ENCODE results near the gene ATP9B. TPM values are rescaled to one million over a fixed set of nuclear protein-coding genes. Genes with fewer than 3 reads are reported as not detected.

Gene ATP9B
- total RNA-seq, 1 donor from 2014 or later, result 12.6 TPM

DNA sequence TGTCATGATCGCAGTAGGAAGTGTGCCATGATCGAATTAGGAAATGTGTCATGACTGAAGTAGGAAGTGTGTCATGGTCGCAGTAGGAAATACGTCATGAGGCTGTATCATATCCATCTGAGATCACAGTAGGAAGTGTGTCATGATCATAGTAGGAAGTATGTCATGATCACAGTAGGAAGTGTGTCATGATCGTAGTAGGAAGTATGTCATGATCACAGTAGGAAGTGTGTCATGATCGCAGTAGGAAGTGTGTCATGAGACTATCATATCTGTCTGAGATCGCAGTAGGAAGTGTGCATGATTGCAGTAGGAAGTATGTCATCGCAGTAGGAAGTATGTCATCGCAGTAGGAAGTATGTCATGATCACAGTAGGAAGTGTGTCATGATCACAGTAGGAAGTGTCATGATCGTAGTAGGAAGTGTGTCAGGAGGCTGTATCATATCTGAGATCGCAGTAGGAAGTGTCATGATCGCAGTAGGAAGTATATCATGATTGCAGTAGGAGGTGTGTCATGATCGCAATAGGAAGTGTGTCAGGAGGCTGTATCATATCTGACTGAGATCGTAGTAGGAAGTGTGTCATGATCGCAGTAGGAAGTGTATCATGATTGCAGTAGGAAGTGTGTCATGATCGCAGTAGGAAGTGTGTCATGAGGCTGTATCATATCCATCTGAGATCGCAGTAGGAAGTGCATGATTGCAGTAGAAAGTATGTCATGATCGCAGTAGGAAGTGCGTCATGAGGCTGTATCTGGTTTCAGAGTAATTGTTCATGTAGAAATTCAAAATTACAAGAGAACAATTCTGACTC, 270.1 kb downstream of the ATP9B start:
- Histone ChIP-seq H3K27me3 (ENCODE audit: low read depth) (no peaks in the 10 kb centered on the region), H3K4me3 (no peak overlapping the region), H3K4me1 (peaks cover 6% of the 10 kb centered on the region), H3K9me3 (replicated peaks) (no peaks in the 10 kb centered on the region), H3K36me3 (peaks cover 33% of the 10 kb centered on the region), H3K27ac (replicated peaks) (no peak overlapping the region)
- intact Hi-C loops (cut with micrococcal nuclease), result no loop called here
- DNase-seq, result no peak
- TF ChIP-seq, protein P1, sequence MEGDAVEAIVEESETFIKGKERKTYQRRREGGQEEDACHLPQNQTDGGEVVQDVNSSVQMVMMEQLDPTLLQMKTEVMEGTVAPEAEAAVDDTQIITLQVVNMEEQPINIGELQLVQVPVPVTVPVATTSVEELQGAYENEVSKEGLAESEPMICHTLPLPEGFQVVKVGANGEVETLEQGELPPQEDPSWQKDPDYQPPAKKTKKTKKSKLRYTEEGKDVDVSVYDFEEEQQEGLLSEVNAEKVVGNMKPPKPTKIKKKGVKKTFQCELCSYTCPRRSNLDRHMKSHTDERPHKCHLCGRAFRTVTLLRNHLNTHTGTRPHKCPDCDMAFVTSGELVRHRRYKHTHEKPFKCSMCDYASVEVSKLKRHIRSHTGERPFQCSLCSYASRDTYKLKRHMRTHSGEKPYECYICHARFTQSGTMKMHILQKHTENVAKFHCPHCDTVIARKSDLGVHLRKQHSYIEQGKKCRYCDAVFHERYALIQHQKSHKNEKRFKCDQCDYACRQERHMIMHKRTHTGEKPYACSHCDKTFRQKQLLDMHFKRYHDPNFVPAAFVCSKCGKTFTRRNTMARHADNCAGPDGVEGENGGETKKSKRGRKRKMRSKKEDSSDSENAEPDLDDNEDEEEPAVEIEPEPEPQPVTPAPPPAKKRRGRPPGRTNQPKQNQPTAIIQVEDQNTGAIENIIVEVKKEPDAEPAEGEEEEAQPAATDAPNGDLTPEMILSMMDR (IDR thresholded peaks at IDR 0.05; ENCODE audit: borderline replicate concordance), result no peak

DNA sequence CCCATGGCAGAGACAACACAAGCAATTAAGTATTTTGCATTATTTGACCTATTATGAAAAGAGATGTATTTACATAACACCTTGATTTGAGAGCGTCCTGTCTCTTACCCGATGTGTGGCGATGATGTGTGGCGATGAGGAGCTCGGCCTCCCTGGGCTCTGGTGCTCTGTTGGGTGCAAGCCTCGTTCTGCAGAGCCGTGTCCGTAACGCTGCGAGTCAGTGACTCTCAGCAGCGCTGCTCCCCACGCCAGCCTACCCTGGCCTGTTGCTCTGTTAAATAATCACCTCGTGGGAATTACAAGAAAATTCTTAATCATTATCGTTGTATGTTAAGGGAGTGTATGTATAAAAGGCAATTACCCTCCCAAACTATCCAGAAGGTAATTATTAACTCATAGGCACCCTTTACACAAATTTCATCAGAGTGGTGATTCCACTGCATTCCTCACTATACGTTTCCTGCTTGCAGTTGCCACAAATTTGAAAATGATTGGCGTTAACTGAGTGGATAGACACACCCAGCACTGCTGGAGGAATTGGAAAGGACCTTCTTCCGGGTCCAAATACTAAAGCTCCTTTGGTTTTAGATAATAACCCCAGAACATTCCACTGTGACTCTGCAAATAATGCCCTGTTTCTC, 274.5 kb downstream of the ATP9B start:
- intact Hi-C loops (cut with micrococcal nuclease), result no loop called here
- peaks cover 56% of the 10 kb centered on the region for H3K36me3 ChIP-seq
- TF ChIP-seq, protein P1 (IDR thresholded peaks at IDR 0.05; ENCODE audit: borderline replicate concordance), result no peak
- no peaks in the 10 kb centered on the region for H3K9me3 ChIP-seq (replicated peaks)
- no peak overlapping the region for H3K4me3 ChIP-seq
- H3K4me1 ChIP-seq, result no peaks in the 10 kb centered on the region
- H3K27me3 ChIP-seq (ENCODE audit: low read depth), result no peaks in the 10 kb centered on the region
- DNase-seq, result no peak
- no peak overlapping the region for H3K27ac ChIP-seq (replicated peaks)

GRCh38 chr18:79344208-79344581, 275.0 kb downstream of the ATP9B start:
- Histone ChIP-seq H3K4me1 (no peaks in the 10 kb centered on the region), H3K36me3 (peaks cover 53% of the 10 kb centered on the region), H3K27ac (replicated peaks) (no peak overlapping the region), H3K9me3 (replicated peaks) (no peaks in the 10 kb centered on the region), H3K4me3 (no peak overlapping the region), H3K27me3 (ENCODE audit: low read depth) (no peaks in the 10 kb centered on the region)
- TF ChIP-seq, protein P1 (IDR thresholded peaks at IDR 0.05; ENCODE audit: borderline replicate concordance), result no peak
- intact Hi-C loops (cut with micrococcal nuclease), result no loop called here
- no peak for DNase-seq

GRCh38 chr18:79345366-79345765, 276.2 kb downstream of the ATP9B start:
- no peaks in the 10 kb centered on the region for H3K4me1 ChIP-seq
- H3K27ac ChIP-seq (replicated peaks), result no peak overlapping the region
- H3K9me3 ChIP-seq (replicated peaks), result no peaks in the 10 kb centered on the region
- H3K36me3 ChIP-seq, result peaks cover 62% of the 10 kb centered on the region
- DNase-seq, result no peak
- no peak overlapping the region for H3K4me3 ChIP-seq
- TF ChIP-seq, protein P1 (IDR thresholded peaks at IDR 0.05; ENCODE audit: borderline replicate concordance), result no peak
- no peaks in the 10 kb centered on the region for H3K27me3 ChIP-seq (ENCODE audit: low read depth)
- intact Hi-C loops (cut with micrococcal nuclease), result no loop called here

DNA sequence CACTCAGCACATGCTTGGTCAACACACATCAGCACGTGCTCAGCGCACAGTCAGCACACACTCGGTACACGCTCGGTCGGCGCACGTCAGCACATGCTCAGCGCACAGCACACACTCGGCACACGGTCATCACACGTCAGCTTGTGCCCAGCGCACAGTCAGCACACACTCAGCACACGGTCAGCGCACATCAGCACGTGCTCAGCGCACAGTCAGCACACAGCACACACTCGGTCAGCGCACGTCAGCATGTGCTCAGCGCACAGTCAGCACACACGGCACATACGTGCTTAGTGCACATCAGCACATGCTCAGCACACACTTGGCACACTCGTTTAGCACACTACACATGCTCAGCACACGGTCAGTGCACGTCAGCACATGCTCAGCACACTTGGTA, 276.8 kb downstream of the ATP9B start:
- H3K27ac ChIP-seq (replicated peaks), result no peak overlapping the region
- H3K9me3 ChIP-seq (replicated peaks), result no peaks in the 10 kb centered on the region
- no peaks in the 10 kb centered on the region for H3K4me1 ChIP-seq
- H3K4me3 ChIP-seq, result no peak overlapping the region
- DNase-seq, result no peak
- intact Hi-C loops (cut with micrococcal nuclease), result no loop called here
- H3K36me3 ChIP-seq, result peaks cover 62% of the 10 kb centered on the region
- TF ChIP-seq, protein P1 (IDR thresholded peaks at IDR 0.05; ENCODE audit: borderline replicate concordance), result no peak
- no peaks in the 10 kb centered on the region for H3K27me3 ChIP-seq (ENCODE audit: low read depth)

Data from left ventricle myocardium inferior (tissue), 1 donor.